ENCODE measurements around the gene P2RX2.

DNA sequence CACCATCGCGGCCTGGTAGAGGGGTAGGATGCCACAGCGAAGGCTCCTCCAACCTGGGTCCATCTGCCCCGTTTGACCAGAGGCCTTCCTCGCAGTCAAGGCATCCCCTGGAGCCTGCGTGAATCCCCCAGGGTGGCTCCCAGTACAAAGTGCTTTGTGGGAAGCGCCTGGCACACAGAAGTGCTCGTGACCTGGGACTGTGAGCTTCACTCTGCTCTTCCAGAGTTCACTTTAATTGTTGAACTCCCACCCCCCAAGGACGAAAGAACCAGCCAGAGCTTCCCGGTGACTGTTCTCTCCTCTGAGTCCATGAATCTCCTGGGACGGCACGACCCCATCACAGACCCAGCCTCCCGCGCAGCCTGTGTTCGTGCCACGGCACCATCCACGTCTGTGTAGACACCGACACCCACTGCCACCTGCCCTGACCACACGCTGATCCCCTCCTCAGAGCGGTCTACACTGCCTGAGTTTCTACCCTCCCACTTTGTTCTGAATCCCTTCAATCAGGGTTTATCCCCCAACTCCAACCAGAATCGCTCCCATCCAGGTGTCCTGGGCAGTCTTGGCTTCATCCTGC is 15.9 kb downstream of the P2RX2 start:
- TF ChIP-seq, protein P1, sequence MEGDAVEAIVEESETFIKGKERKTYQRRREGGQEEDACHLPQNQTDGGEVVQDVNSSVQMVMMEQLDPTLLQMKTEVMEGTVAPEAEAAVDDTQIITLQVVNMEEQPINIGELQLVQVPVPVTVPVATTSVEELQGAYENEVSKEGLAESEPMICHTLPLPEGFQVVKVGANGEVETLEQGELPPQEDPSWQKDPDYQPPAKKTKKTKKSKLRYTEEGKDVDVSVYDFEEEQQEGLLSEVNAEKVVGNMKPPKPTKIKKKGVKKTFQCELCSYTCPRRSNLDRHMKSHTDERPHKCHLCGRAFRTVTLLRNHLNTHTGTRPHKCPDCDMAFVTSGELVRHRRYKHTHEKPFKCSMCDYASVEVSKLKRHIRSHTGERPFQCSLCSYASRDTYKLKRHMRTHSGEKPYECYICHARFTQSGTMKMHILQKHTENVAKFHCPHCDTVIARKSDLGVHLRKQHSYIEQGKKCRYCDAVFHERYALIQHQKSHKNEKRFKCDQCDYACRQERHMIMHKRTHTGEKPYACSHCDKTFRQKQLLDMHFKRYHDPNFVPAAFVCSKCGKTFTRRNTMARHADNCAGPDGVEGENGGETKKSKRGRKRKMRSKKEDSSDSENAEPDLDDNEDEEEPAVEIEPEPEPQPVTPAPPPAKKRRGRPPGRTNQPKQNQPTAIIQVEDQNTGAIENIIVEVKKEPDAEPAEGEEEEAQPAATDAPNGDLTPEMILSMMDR (conservative IDR thresholded peaks at IDR 0.05 in 1 of 2, IDR thresholded peaks at IDR 0.05 in 1 of 2; ENCODE audit: low read depth in 1 of 2, low read length in 2 of 2) = no peak
- TF ChIP-seq EZH2 (IDR thresholded peaks at IDR 0.05; ENCODE audit: low read length, missing control alignments) = no peak

Measured in fibroblast of lung (primary cell).